IMR-90 (cell line): ENCODE data around the gene PIAS1. TPM values are rescaled to one million over a fixed set of nuclear protein-coding genes. Genes with fewer than 3 reads are reported as not detected.
A peak's percentile ranks its signal among the peaks of the same experiment; 100 is the strongest.

Experiments used
- ATAC-seq: fragments of 200-7000 bp; cut with Tn5 transposase; 2 replicates; pipeline ENCODE4 v1.9.1; 2020; ENCODE audit warnings: low read depth, mild to moderate bottlenecking, moderate library complexity
- BruUV-seq: library from RNA; stranded (reverse); fragments of 400-500 nt; replicated peaks from 2 replicates; lab custom pipeline; 2021; lab: Mats Ljungman, UMichigan
- CTCF ChIA-PET: fragments of 300-600 bp; formaldehyde crosslinking; extraction: SDS; loops from one replicate; lab custom pipeline; 2021; ENCODE audit warnings: antibody characterized with exemption; lab: Yijun Ruan, JAX
- POLR2A ChIA-PET: fragments of 300-600 bp; sonication (Branson Sonifier 250); formaldehyde crosslinking; loops from one replicate; lab custom pipeline; 2022; ENCODE audit warnings: antibody characterized with exemption; ENCODE audit not compliant: unreplicated experiment; lab: Charles Lee
- DNase-seq: peaks from one replicate; pipeline ENCODE4 v3.0.0; 2013
- H2AFZ ChIP-seq: replicated peaks from 2 replicates; pipeline ENCODE3; 2013; ENCODE audit warnings: low read length, mild to moderate bottlenecking; ENCODE audit not compliant: poor library complexity
- H2AK5ac ChIP-seq: 2 replicates; pipeline ENCODE4 v1.6.1; 2013; ENCODE audit warnings: low read depth, low read length, inconsistent platforms
- H2AK9ac ChIP-seq: replicated peaks from 2 replicates; pipeline ENCODE3; 2013; ENCODE audit warnings: mild to moderate bottlenecking, low read depth, low read length, moderate library complexity; ENCODE audit not compliant: poor library complexity
- H2BK120ac ChIP-seq: 2 replicates; pipeline ENCODE4 v1.6.1; 2013; ENCODE audit warnings: low read depth, low read length, inconsistent platforms
- H2BK15ac ChIP-seq: 3 replicates; pipeline ENCODE4 v1.6.1; 2013; ENCODE audit warnings: low read depth, low read length, inconsistent platforms
- H2BK20ac ChIP-seq: 2 replicates; pipeline ENCODE4 v1.6.1; 2013; ENCODE audit warnings: low read depth, mild to moderate bottlenecking, inconsistent platforms, low read length, moderate library complexity
- H2BK5ac ChIP-seq: 2 replicates; pipeline ENCODE4 v1.6.1; 2013; ENCODE audit warnings: mild to moderate bottlenecking, low read depth, low read length, inconsistent platforms; ENCODE audit not compliant: poor library complexity, severe bottlenecking
- H3K14ac ChIP-seq: replicated peaks from 2 replicates; pipeline ENCODE4 v1.6.1; 2013; ENCODE audit warnings: low read depth, low read length, inconsistent platforms
- H3K18ac ChIP-seq: 2 replicates; pipeline ENCODE4 v1.6.1; 2013; ENCODE audit warnings: low read depth, low read length, control low read depth
- H3K23ac ChIP-seq: 2 replicates; pipeline ENCODE4 v1.6.1; 2013; ENCODE audit warnings: low read depth, low read length, inconsistent platforms
- H3K27ac ChIP-seq: 2 replicates; pipeline ENCODE4 v1.5.1; 2013; ENCODE audit warnings: mild to moderate bottlenecking, control low read depth, low read length; ENCODE audit not compliant: insufficient read depth
- H3K27me3 ChIP-seq: 2 replicates; pipeline ENCODE4 v1.6.1; 2013; ENCODE audit warnings: low read length; ENCODE audit not compliant: control insufficient read depth, insufficient read depth
- H3K36me3 ChIP-seq: 2 replicates; pipeline ENCODE4 v1.6.1; 2013; ENCODE audit warnings: low read length, mixed read lengths; ENCODE audit not compliant: control insufficient read depth, insufficient read depth
- H3K4ac ChIP-seq: 2 replicates; pipeline ENCODE4 v1.6.1; 2013; ENCODE audit warnings: low read depth, low read length, inconsistent platforms
- H3K4me1 ChIP-seq: 2 replicates; pipeline ENCODE4 v1.6.1; 2013; ENCODE audit warnings: low read length, mixed read lengths; ENCODE audit not compliant: control insufficient read depth, insufficient read depth
- H3K4me2 ChIP-seq: 2 replicates; pipeline ENCODE4 v1.6.1; 2013; ENCODE audit warnings: low read depth, mild to moderate bottlenecking, control low read depth, low read length, moderate library complexity
- H3K4me3 ChIP-seq: 2 replicates; pipeline ENCODE4 v1.5.1; 2013; ENCODE audit warnings: low read depth, mild to moderate bottlenecking, control low read depth, low read length, moderate library complexity; ENCODE audit not compliant: insufficient read depth
- H3K56ac ChIP-seq: 2 replicates; pipeline ENCODE4 v1.6.1; 2013; ENCODE audit warnings: low read length, inconsistent platforms; ENCODE audit not compliant: insufficient read depth; ENCODE audit errors: extremely low read depth
- H3K79me1 ChIP-seq, 2 experiments: 2 replicates each; pipeline ENCODE4 v1.6.1; 2013; ENCODE audit warnings: low read length in 2 of 2, inconsistent platforms in 1 of 2, low read depth in 1 of 2
- H3K9ac ChIP-seq: 2 replicates; pipeline ENCODE4 v1.6.1; 2013; ENCODE audit warnings: low read depth, low read length, control low read depth
- H3K9me1 ChIP-seq: 2 replicates; pipeline ENCODE4 v1.6.1; 2013; ENCODE audit warnings: low read length, inconsistent platforms; ENCODE audit not compliant: insufficient read depth
- H3K9me3 ChIP-seq: 2 replicates; pipeline ENCODE4 v1.6.1; 2013; ENCODE audit warnings: low read length; ENCODE audit not compliant: control insufficient read depth, insufficient read depth
- H4K20me1 ChIP-seq: 2 replicates; pipeline ENCODE4 v1.6.1; 2013; ENCODE audit warnings: low read length, inconsistent platforms; ENCODE audit not compliant: insufficient read depth
- H4K5ac ChIP-seq: 2 replicates; pipeline ENCODE4 v1.6.1; 2013; ENCODE audit warnings: mild to moderate bottlenecking, low read depth, low read length, control low read depth
- H4K8ac ChIP-seq, 2 experiments: 2 replicates each; pipeline ENCODE4 v1.6.1; 2013; ENCODE audit warnings: low read depth in 2 of 2, low read length in 2 of 2, control low read depth in 1 of 2, inconsistent platforms in 1 of 2
- H4K91ac ChIP-seq: 2 replicates; pipeline ENCODE4 v1.6.1; 2013; ENCODE audit warnings: low read depth, low read length, inconsistent platforms; ENCODE audit not compliant: insufficient read depth
- BHLHE40 ChIP-seq: fragments of 150-350 bp; IDR thresholded peaks from 2 replicates; pipeline ENCODE4 v1.6.1; 2016; ENCODE audit warnings: mild to moderate bottlenecking, low read depth, low read length
- MAFK ChIP-seq: IDR thresholded peaks from 2 replicates; pipeline ENCODE4 v1.6.1; 2012; ENCODE audit warnings: low read depth, low read length, improper control_type of control experiment
- POLR2A ChIP-seq: IDR thresholded peaks from 2 replicates; pipeline ENCODE4 v1.6.1; 2012; ENCODE audit warnings: mild to moderate bottlenecking, low read depth, low read length
- RAD21 ChIP-seq: IDR thresholded peaks from 2 replicates; pipeline ENCODE4 v1.6.1; 2012; ENCODE audit warnings: low read length, improper control_type of control experiment
- SMC3 ChIP-seq: fragments of 150-350 bp; IDR thresholded peaks from 2 replicates; pipeline ENCODE4 v1.6.1; 2016; ENCODE audit warnings: low read depth, mild to moderate bottlenecking, antibody characterized with exemption, low read length, moderate library complexity
- WGBS, 2 experiments: methylation state at CpG; one replicate each; pipeline versions ENCODE4 v1.1.5 to v1.1.7; 2013; ENCODE audit warnings: missing lambda C conversion rate in 2 of 2; ENCODE audit not compliant: insufficient read length in 1 of 2; ENCODE audit errors: extremely low coverage in 2 of 2; 5-methylcytosine and 5-hydroxymethylcytosine counted together
- dilution Hi-C: fragments of 300-500 bp; cut with HindIII; formaldehyde crosslinking; loops from one replicate; pipeline ENCODE4 v1.14.3; 2018; ENCODE audit warnings: low sequenced_read_pairs; ENCODE audit not compliant: unreplicated experiment
- in situ Hi-C: fragments of 300-500 bp; cut with MboI; formaldehyde crosslinking; loops from 3 replicates; pipeline ENCODE4 v1.14.3; 2019; ENCODE audit warnings: low sequenced_read_pairs, inconsistent platforms, mixed read lengths
- intact Hi-C: fragments of 100-400 bp; cut with micrococcal nuclease; formaldehyde crosslinking; loops from 2 replicates; pipeline ENCODE4 v1.10.0; 2022
- polyA plus RNA-seq, 3 experiments: library from polyadenylated mRNA; depleted of rRNA; stranded (reverse); fragments of >200 nt; gene quantifications; 2 replicates each; pipeline ENCODE4 v1.2.3, GENCODE V29; 2012; ENCODE audit warnings: low replicate concordance in 1 of 3
- total RNA-seq: library from RNA; depleted of rRNA; stranded (reverse); fragments of >200 nt; gene quantifications from 2 replicates; pipeline ENCODE4 v1.2.3, GENCODE V29; 2012
- TF ChIP-seq, protein P1 (sequence below): conservative IDR thresholded peaks from 2 replicates; pipeline ENCODE4 v1.5.1; 2012; ENCODE audit warnings: mild to moderate bottlenecking, low read depth, low read length, improper control_type of control experiment
- TF ChIP-seq, protein P2 (sequence below): fragments of 150-350 bp; IDR thresholded peaks from 2 replicates; pipeline ENCODE4 v1.6.1; 2017; ENCODE audit warnings: mild to moderate bottlenecking, antibody characterized with exemption, low read length, low read depth

The PIAS1 gene
- total and polyA plus RNA-seq, 2 of the 4 experiments (the other 2 are of a cell fraction), result 20.0 to 63.6 TPM

DNA sequence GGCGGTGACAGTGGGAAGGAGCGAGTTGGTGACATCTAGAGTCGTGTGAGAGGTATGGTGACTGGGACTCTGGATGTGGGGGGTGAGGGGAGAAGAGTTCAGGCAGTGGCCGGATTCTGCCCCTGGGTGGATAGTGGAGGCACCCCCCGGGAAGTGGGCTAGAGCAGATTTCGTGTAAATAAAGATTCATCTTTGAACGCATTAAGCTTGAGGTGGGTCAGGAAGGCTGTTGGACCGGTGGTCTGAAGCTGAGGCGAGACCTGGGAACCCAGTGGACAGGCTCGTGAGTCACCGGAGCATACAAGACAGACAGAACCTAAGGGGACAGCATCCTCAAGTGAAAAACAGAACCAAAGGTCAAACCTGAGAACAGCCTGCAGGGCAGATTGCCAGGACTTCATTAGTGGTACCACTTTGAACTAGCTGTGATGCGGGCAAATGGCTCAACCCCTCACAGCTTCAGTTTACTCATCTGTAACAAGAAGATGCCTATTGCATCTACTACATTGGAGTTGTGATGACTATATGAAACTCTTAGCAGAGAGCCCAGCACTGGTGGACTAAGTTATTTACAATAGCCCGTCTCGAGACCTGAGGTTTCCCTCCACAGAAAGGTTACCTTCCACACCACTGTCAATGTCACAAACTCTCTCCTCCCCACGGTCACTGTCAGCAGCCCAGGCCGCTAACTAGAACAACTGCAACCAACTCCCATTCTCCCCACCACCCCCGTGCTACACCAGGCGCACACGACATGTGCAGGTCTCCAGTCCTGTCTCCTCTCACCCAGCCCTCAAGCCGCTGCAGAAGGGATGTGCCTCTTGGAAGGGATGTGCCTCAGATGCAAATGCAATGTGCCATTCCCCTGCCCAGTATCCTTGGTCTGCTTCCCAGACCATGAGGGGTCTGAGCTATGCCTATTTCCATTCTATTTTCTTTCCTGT lies 176.3 kb downstream of the PIAS1 start:
- H3K4ac ChIP-seq, result peak overlapping the region; percentile 83
- ChIA-PET POLR2A (no interaction called here), CTCF (no interaction called here)
- BruUV-seq, result no TSS peak
- in situ Hi-C loops, result no loop called here
- H4K5ac ChIP-seq, result peak overlapping the region; percentile 14; the same call in 1 of the 2 replicates
- peak overlapping the region; percentile 78 for H3K4me2 ChIP-seq
- no peak overlapping the region; the same call in 1 of the 2 replicates for H4K91ac ChIP-seq
- H3K27ac ChIP-seq, result peak overlapping the region; percentile 67; the same call in 1 of the 2 replicates
- H2AFZ ChIP-seq, result peak overlapping the region; percentile 100
- peaks cover 14 to 36% of the 10 kb centered on the region in 2 experiments for H3K79me1 ChIP-seq
- H2AK9ac ChIP-seq, result peak overlapping the region; percentile 83
- no peak overlapping the region for H2BK20ac ChIP-seq
- TF ChIP-seq, protein P1, sequence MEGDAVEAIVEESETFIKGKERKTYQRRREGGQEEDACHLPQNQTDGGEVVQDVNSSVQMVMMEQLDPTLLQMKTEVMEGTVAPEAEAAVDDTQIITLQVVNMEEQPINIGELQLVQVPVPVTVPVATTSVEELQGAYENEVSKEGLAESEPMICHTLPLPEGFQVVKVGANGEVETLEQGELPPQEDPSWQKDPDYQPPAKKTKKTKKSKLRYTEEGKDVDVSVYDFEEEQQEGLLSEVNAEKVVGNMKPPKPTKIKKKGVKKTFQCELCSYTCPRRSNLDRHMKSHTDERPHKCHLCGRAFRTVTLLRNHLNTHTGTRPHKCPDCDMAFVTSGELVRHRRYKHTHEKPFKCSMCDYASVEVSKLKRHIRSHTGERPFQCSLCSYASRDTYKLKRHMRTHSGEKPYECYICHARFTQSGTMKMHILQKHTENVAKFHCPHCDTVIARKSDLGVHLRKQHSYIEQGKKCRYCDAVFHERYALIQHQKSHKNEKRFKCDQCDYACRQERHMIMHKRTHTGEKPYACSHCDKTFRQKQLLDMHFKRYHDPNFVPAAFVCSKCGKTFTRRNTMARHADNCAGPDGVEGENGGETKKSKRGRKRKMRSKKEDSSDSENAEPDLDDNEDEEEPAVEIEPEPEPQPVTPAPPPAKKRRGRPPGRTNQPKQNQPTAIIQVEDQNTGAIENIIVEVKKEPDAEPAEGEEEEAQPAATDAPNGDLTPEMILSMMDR, result no peak
- TF ChIP-seq MAFK (no peak), SMC3 (no peak), BHLHE40 (no peak), POLR2A (no peak), RAD21 (no peak)
- TF ChIP-seq, protein P2, sequence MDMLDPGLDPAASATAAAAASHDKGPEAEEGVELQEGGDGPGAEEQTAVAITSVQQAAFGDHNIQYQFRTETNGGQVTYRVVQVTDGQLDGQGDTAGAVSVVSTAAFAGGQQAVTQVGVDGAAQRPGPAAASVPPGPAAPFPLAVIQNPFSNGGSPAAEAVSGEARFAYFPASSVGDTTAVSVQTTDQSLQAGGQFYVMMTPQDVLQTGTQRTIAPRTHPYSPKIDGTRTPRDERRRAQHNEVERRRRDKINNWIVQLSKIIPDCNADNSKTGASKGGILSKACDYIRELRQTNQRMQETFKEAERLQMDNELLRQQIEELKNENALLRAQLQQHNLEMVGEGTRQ, result no peak
- peak overlapping the region; percentile 15 to 79; a peak in 2 of 4 replicates for H4K8ac ChIP-seq
- WGBS, 2 experiments, result 66% methylated on average over 11 of the region's 20 CpGs; no CpG with 5 or more reads in 1 of the 2 experiments
- H3K36me3 ChIP-seq, result no peaks in the 10 kb centered on the region
- H3K27me3 ChIP-seq, result no peaks in the 10 kb centered on the region
- no peaks in the 10 kb centered on the region for H3K9me3 ChIP-seq
- H3K4me1 ChIP-seq, result peaks cover 8% of the 10 kb centered on the region
- H3K56ac ChIP-seq, result no peak overlapping the region
- ATAC-seq, result no peak
- H2BK120ac ChIP-seq, result peak overlapping the region; percentile 53; the same call in 1 of the 2 replicates
- H2BK15ac ChIP-seq, result peak overlapping the region; percentile 61; the same call in 1 of the 3 replicates
- H3K23ac ChIP-seq, result peak overlapping the region; percentile 69; the same call in 1 of the 2 replicates
- dilution Hi-C loops, result no loop called here
- H3K9ac ChIP-seq, result peak overlapping the region; percentile 70
- H3K18ac ChIP-seq, result peak overlapping the region; percentile 49; the same call in 1 of the 2 replicates
- H4K20me1 ChIP-seq, result peaks cover 7% of the 10 kb centered on the region; the same call in 1 of the 2 replicates
- intact Hi-C loops, result no loop called here
- peak overlapping the region; percentile 38; the same call in 1 of the 2 replicates for H2AK5ac ChIP-seq
- peak overlapping the region; percentile 78 for H3K4me3 ChIP-seq
- peak overlapping the region; percentile 68 for H2BK5ac ChIP-seq
- peak overlapping the region; percentile 82; the same call in 1 of the 2 replicates for H3K14ac ChIP-seq
- H3K9me1 ChIP-seq, result peaks cover 20% of the 10 kb centered on the region
- peak; percentile 10 for DNase-seq
